Fibroblast of lung (primary cell): Measurements from ENCODE around the gene MRPL55. TPM values are rescaled to one million over a fixed set of nuclear protein-coding genes. Genes with fewer than 3 reads are reported as not detected.

Experiments
- DNase-seq, 2 donors: peaks; one replicate each; pipeline versions ENCODE4 v3.0.0 to v3.0.0-alpha.2; 2010; ENCODE audit warnings: low read depth in 2 of 2
- H2AFZ ChIP-seq: 2 replicates; pipeline ENCODE4 v1.5.1; 2012; ENCODE audit warnings: low read length, control low read depth, inconsistent platforms
- H3K27ac ChIP-seq: 2 replicates; pipeline ENCODE4 v1.5.1; 2011; ENCODE audit warnings: low read length, control low read depth; ENCODE audit not compliant: insufficient read depth
- H3K27me3 ChIP-seq: 2 replicates; pipeline ENCODE4 v1.5.1; 2011; ENCODE audit warnings: mild to moderate bottlenecking, low read length; ENCODE audit not compliant: control insufficient read depth, insufficient read depth
- H3K36me3 ChIP-seq: 2 replicates; pipeline ENCODE4 v1.5.1; 2011; ENCODE audit warnings: low read length; ENCODE audit not compliant: control insufficient read depth, insufficient read depth
- H3K4me1 ChIP-seq: 2 replicates; pipeline ENCODE4 v1.5.1; 2011; ENCODE audit warnings: low read length; ENCODE audit not compliant: control insufficient read depth, insufficient read depth; ENCODE audit errors: extremely low read depth
- H3K4me2 ChIP-seq: 2 replicates; pipeline ENCODE4 v1.5.1; 2011; ENCODE audit warnings: low read length, control low read depth; ENCODE audit not compliant: insufficient read depth; ENCODE audit errors: extremely low read depth
- H3K4me3 ChIP-seq, 4 experiments: fragments of 200-600 bp in 1 of 4; sonication (generic) in 1 of 4; replicated peaks in 1 of 4; 2 replicates each; pipeline ENCODE4 v1.5.1; 2011 to 2016; ENCODE audit warnings: low read length in 4 of 4, low read depth in 3 of 4, mild to moderate bottlenecking in 3 of 4, control low read depth in 2 of 4, inconsistent platforms in 1 of 4, mixed read lengths in 1 of 4; ENCODE audit not compliant: insufficient read depth in 1 of 4; ENCODE audit errors: control extremely low read depth in 1 of 4
- H3K79me2 ChIP-seq: 2 replicates; pipeline ENCODE4 v1.5.1; 2012; ENCODE audit warnings: mild to moderate bottlenecking, low read length, inconsistent platforms; ENCODE audit not compliant: control insufficient read depth, insufficient read depth
- H3K9ac ChIP-seq: 2 replicates; pipeline ENCODE4 v1.5.1; 2011; ENCODE audit warnings: mild to moderate bottlenecking, low read length, control low read depth; ENCODE audit not compliant: insufficient read depth
- H3K9me3 ChIP-seq: 2 replicates; pipeline ENCODE4 v1.5.1; 2012; ENCODE audit warnings: low read depth, low read length; ENCODE audit not compliant: control insufficient read depth, insufficient read depth
- H4K20me1 ChIP-seq: 2 replicates; pipeline ENCODE4 v1.5.1; 2011; ENCODE audit warnings: low read length; ENCODE audit not compliant: control insufficient read depth, insufficient read depth; ENCODE audit errors: extremely low read depth
- EZH2 ChIP-seq: IDR thresholded peaks from 2 replicates; pipeline ENCODE4 v1.5.1; 2012; ENCODE audit warnings: low read length, control low read depth, mild to moderate bottlenecking; ENCODE audit errors: missing control alignments
- polyA plus RNA-seq, 2 donors: library from polyadenylated mRNA; depleted of rRNA in 1 of 2; stranded (reverse) in 1 of 2; unstranded in 1 of 2; fragments of >200 nt; gene quantifications; 2 replicates each; pipeline ENCODE4 v1.2.1, GENCODE V29; 2011 to 2012; ENCODE audit warnings: missing spikeins in 1 of 2
- total RNA-seq: library from RNA; depleted of rRNA; stranded (reverse); fragments of >200 nt; gene quantifications from 2 replicates; pipeline ENCODE4 v1.2.1, GENCODE V29; 2014
- TF ChIP-seq, protein P1 (sequence below), 2 donors: IDR thresholded peaks in 1 of 2; conservative IDR thresholded peaks in 1 of 2; 1 replicate in 1 of 2; 2 replicates in 1 of 2; pipeline ENCODE4 v1.5.1; 2011 to 2012; ENCODE audit warnings: low read length in 2 of 2, control low read depth in 1 of 2, inconsistent platforms in 1 of 2, low read depth in 1 of 2, mild to moderate bottlenecking in 1 of 2

MRPL55 gene
- total and polyA plus RNA-seq, 2 donors (not counting 1 experiment from before 2014, with no cell fraction given), result 39.5 to 51.7 TPM

- Histone ChIP-seq H3K27ac (no peak overlapping the region), H3K36me3 (no peaks in the 10 kb centered on the region), H3K4me2 (no peak overlapping the region), H3K79me2 (no peaks in the 10 kb centered on the region), H3K9me3 (no peaks in the 10 kb centered on the region), H4K20me1 (no peaks in the 10 kb centered on the region), H3K27me3 (peaks cover 7% of the 10 kb centered on the region), H2AFZ (no peak overlapping the region), H3K4me1 (no peaks in the 10 kb centered on the region), H3K9ac (no peak overlapping the region), H3K4me3 (no peak overlapping the region)
- TF ChIP-seq, protein P1, sequence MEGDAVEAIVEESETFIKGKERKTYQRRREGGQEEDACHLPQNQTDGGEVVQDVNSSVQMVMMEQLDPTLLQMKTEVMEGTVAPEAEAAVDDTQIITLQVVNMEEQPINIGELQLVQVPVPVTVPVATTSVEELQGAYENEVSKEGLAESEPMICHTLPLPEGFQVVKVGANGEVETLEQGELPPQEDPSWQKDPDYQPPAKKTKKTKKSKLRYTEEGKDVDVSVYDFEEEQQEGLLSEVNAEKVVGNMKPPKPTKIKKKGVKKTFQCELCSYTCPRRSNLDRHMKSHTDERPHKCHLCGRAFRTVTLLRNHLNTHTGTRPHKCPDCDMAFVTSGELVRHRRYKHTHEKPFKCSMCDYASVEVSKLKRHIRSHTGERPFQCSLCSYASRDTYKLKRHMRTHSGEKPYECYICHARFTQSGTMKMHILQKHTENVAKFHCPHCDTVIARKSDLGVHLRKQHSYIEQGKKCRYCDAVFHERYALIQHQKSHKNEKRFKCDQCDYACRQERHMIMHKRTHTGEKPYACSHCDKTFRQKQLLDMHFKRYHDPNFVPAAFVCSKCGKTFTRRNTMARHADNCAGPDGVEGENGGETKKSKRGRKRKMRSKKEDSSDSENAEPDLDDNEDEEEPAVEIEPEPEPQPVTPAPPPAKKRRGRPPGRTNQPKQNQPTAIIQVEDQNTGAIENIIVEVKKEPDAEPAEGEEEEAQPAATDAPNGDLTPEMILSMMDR (conservative IDR thresholded peaks at IDR 0.05 in 1 of 2, IDR thresholded peaks at IDR 0.05 in 1 of 2; ENCODE audit: low read depth in 1 of 2, low read length in 2 of 2), result no peak
- TF ChIP-seq EZH2, result no peak
- no peak for DNase-seq
These were observed 44.2 kb downstream of the MRPL55 start for GRCh38 chr1:228064741-228065542.

DNA sequence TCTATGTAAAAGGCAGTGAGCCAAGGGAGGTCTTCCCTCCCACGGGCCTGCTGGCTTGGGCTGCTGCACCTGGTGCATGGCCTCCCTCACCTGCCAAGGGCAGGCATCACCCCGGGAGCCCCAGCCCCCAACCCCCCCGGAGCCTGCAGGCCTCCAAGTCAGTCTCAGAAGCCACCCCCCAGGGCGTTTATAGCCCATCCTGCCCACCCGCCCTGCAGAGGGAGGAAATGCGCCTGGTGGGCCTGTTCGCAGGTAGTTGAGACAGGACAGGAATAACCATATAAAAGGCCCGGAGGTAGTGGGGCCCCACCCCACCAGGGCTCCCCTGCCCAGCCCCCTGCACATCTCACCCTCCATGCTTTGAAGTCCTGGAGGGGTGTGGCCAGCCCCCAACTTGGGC is 44.8 kb downstream of the MRPL55 start:
- H3K9ac ChIP-seq, result no peak overlapping the region
- no peaks in the 10 kb centered on the region for H3K9me3 ChIP-seq
- no peaks in the 10 kb centered on the region for H3K36me3 ChIP-seq
- no peak for TF ChIP-seq EZH2
- TF ChIP-seq, protein P1 (conservative IDR thresholded peaks at IDR 0.05 in 1 of 2, IDR thresholded peaks at IDR 0.05 in 1 of 2; ENCODE audit: low read depth in 1 of 2, low read length in 2 of 2), result no peak
- no peak overlapping the region for H3K4me3 ChIP-seq
- peaks cover 7% of the 10 kb centered on the region for H3K27me3 ChIP-seq
- H2AFZ ChIP-seq, result no peak overlapping the region
- H3K4me2 ChIP-seq, result no peak overlapping the region
- no peaks in the 10 kb centered on the region for H4K20me1 ChIP-seq
- H3K27ac ChIP-seq, result no peak overlapping the region
- no peak for DNase-seq
- no peaks in the 10 kb centered on the region for H3K79me2 ChIP-seq
- no peaks in the 10 kb centered on the region for H3K4me1 ChIP-seq

GRCh38 chr1:228063251-228064191 is 45.6 kb downstream of the MRPL55 start:
- Histone ChIP-seq H3K27ac (no peak overlapping the region), H3K9me3 (no peaks in the 10 kb centered on the region), H3K36me3 (no peaks in the 10 kb centered on the region), H2AFZ (no peak overlapping the region), H3K9ac (no peak overlapping the region), H3K79me2 (no peaks in the 10 kb centered on the region), H3K4me2 (no peak overlapping the region), H4K20me1 (no peaks in the 10 kb centered on the region), H3K4me3 (no peak overlapping the region), H3K27me3 (peaks cover 14% of the 10 kb centered on the region), H3K4me1 (no peaks in the 10 kb centered on the region)
- DNase-seq, result no peak
- no peak for TF ChIP-seq EZH2
- TF ChIP-seq, protein P1 (conservative IDR thresholded peaks at IDR 0.05 in 1 of 2, IDR thresholded peaks at IDR 0.05 in 1 of 2; ENCODE audit: low read depth in 1 of 2, low read length in 2 of 2), result no peak
